ENCODE data around the gene ZNF740. TPM values are rescaled to one million over a fixed set of nuclear protein-coding genes. Genes with fewer than 3 reads are reported as not detected.
A peak's percentile ranks its signal among the peaks of the same experiment; 100 is the strongest.

The ZNF740 gene
- total and polyA plus RNA-seq, 2 donors (not counting 1 experiment from before 2014, with no cell fraction given), result 35.9 to 117 TPM

DNA sequence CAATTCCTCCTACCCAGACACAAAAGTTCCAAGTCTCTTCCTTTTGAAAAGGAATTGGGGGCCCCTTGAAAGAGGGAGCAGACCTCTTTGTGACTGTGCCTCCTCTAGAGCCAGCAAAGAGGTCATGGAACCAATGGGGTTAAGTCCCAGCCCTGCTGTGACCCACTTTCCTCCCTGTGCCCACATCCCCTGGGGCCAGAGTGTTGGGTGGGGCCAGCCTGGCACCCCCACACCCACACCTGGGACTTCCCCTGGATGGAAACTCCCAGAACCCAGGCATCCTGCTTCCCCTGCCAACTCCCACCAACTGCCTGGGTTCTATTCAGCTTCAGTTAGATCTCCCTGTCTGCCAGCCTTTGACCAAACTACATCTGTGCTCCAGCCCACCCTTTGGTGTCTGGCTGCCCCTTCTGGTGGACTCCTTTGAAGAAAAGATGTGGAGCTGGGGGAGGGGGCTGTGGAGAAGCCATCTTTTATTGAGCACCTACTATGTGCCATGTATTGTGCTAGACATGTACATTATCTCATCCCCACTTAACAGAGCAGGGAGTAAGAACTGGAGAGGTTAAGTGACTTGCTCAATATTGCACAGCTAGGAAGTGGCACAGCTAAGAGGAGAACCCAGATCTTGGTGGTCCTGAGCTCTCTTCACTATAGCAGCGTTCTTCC, 56.1 kb downstream of the ZNF740 start:
- intact Hi-C loops (cut with micrococcal nuclease), result no loop called here
- Mint-ChIP-seq H3K4me3 (peak overlapping the region; percentile 16), H3K9me3 (ENCODE audit: insufficient read depth) (no peaks in the 10 kb centered on the region), H3K4me1 (peaks cover 53% of the 10 kb centered on the region), H3K27ac (no peak overlapping the region), H3K27me3 (peaks cover 9% of the 10 kb centered on the region)
- no peaks in the 10 kb centered on the region for H4K20me1 ChIP-seq (ENCODE audit: control insufficient read depth, insufficient read depth, low read length, poor library complexity, severe bottlenecking)
- H3K27me3 ChIP-seq (replicated peaks in 1 of 4; ENCODE audit: control extremely low read depth in 1 of 4, control insufficient read depth in 3 of 4, insufficient read depth in 4 of 4, low read length in 3 of 4), result peaks cover 0 to 11% (median 2%) of the 10 kb centered on the region in 4 experiments
- H2AFZ ChIP-seq (ENCODE audit: insufficient read depth, low read depth, low read length, poor library complexity, severe bottlenecking), result no peak overlapping the region
- ChIA-PET POLR2A (interaction anchor here (1.0 kb wide), 1 partner anchor 17 kb away, joined by 4 read pairs; no protein-coding TSS in a partner anchor), CTCF (interaction anchor here (1.0 to 3.0 kb wide), 4 partner anchors 15 to 31 kb away, joined by 3 to 16 read pairs (median 6); partner anchors contain the start of gene ESPL1)
- no peaks in the 10 kb centered on the region for H3K36me3 ChIP-seq (replicated peaks in 1 of 2; ENCODE audit: control extremely low read depth in 1 of 2, control insufficient read depth in 1 of 2, extremely low read depth in 1 of 2, insufficient read depth in 2 of 2, low read length in 1 of 2)
- peaks cover 0 to 3% (median 0%) of the 10 kb centered on the region in 3 donors for H3K9me3 ChIP-seq (ENCODE audit: control extremely low read depth in 1 of 3, control insufficient read depth in 2 of 3, insufficient read depth in 1 of 3, low read length in 2 of 3)
- H3K79me2 ChIP-seq (ENCODE audit: control insufficient read depth, insufficient read depth, low read length), result no peaks in the 10 kb centered on the region
- no peak for ATAC-seq (ENCODE audit: low read depth)
- no peak overlapping the region for H3K9ac ChIP-seq (ENCODE audit: low read length)
- peak; percentile 60 for DNase-seq
- no peak overlapping the region for H3K4me3 ChIP-seq (ENCODE audit: control extremely low read depth in 1 of 5, extremely low read depth in 1 of 5, insufficient read depth in 1 of 5, low read depth in 2 of 5, low read length in 4 of 5)
- peaks cover 39 to 55% of the 10 kb centered on the region in 2 donors for H3K4me1 ChIP-seq (ENCODE audit: control insufficient read depth in 2 of 2, insufficient read depth in 2 of 2, low read length in 2 of 2)
- H3K27ac ChIP-seq (ENCODE audit: low read length in 2 of 2), result no peak overlapping the region
- no CpG with 5 or more reads among the region's 1 CpG for WGBS (ENCODE audit: insufficient coverage)
- peak overlapping the region; percentile 51 for H3K4me2 ChIP-seq (replicated peaks; ENCODE audit: low read depth, low read length, poor library complexity, severe bottlenecking)
- TF ChIP-seq, protein P1, sequence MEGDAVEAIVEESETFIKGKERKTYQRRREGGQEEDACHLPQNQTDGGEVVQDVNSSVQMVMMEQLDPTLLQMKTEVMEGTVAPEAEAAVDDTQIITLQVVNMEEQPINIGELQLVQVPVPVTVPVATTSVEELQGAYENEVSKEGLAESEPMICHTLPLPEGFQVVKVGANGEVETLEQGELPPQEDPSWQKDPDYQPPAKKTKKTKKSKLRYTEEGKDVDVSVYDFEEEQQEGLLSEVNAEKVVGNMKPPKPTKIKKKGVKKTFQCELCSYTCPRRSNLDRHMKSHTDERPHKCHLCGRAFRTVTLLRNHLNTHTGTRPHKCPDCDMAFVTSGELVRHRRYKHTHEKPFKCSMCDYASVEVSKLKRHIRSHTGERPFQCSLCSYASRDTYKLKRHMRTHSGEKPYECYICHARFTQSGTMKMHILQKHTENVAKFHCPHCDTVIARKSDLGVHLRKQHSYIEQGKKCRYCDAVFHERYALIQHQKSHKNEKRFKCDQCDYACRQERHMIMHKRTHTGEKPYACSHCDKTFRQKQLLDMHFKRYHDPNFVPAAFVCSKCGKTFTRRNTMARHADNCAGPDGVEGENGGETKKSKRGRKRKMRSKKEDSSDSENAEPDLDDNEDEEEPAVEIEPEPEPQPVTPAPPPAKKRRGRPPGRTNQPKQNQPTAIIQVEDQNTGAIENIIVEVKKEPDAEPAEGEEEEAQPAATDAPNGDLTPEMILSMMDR (IDR thresholded peaks at IDR 0.05), result no peak
- TF ChIP-seq EZH2 (IDR thresholded peaks at IDR 0.05; ENCODE audit: borderline replicate concordance, insufficient read depth, low read depth, low read length, poor library complexity, severe bottlenecking), result no peak

DNA sequence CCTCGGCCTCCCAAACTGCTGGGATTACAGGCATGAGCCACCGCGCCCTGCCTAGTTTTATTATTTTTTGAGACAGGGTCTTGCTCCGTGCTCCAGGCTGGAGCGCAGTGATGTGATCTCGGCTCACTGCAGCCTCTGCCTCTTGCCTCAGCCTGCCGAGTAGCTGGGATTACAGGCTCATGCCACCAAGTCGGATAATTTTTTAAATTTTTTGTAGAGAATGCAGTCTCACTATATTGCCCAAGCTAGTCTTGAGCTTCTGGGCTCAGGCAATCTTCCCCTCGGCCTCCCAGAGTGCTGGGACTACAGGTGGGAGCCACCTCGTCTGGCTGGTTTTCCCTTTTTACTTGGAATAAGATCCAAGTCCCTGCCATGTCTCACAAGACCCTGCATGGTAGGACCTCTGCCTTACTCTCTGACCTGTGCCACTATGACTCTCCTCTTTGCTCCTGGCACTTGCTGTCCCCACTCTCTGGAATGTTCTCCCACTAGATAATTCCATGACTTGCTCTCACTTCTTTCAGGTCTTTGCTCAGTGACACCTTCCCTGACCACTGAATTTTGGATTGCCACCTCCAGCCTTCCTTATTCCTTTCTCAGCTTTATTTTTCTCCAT, 59.2 kb downstream of the ZNF740 start:
- no peak overlapping the region for H3K9ac ChIP-seq (ENCODE audit: low read length)
- no peak for DNase-seq
- Mint-ChIP-seq H3K4me1 (peaks cover 40% of the 10 kb centered on the region), H3K27ac (no peak overlapping the region), H3K9me3 (ENCODE audit: insufficient read depth) (no peaks in the 10 kb centered on the region), H3K4me3 (no peak overlapping the region), H3K27me3 (peaks cover 8% of the 10 kb centered on the region)
- intact Hi-C loops (cut with micrococcal nuclease), result no loop called here
- CTCF ChIA-PET, result interaction anchor here (0.6 to 1.3 kb wide), 3 partner anchors 27 to 211 kb away, joined by 3 read pairs; no protein-coding TSS in a partner anchor
- no peaks in the 10 kb centered on the region for H3K36me3 ChIP-seq (replicated peaks in 1 of 2; ENCODE audit: control extremely low read depth in 1 of 2, control insufficient read depth in 1 of 2, extremely low read depth in 1 of 2, insufficient read depth in 2 of 2, low read length in 1 of 2)
- H3K4me1 ChIP-seq (ENCODE audit: control insufficient read depth in 2 of 2, insufficient read depth in 2 of 2, low read length in 2 of 2), result peaks cover 26 to 34% of the 10 kb centered on the region in 2 donors
- ATAC-seq (ENCODE audit: low read depth), result no peak
- H3K27me3 ChIP-seq (replicated peaks in 1 of 4; ENCODE audit: control extremely low read depth in 1 of 4, control insufficient read depth in 3 of 4, insufficient read depth in 4 of 4, low read length in 3 of 4), result peaks cover 0 to 4% (median 0%) of the 10 kb centered on the region in 4 experiments
- no peaks in the 10 kb centered on the region for H4K20me1 ChIP-seq (ENCODE audit: control insufficient read depth, insufficient read depth, low read length, poor library complexity, severe bottlenecking)
- 96% methylated on average over 10 of the region's 10 CpGs for WGBS (ENCODE audit: insufficient coverage)
- peaks cover 0 to 3% (median 0%) of the 10 kb centered on the region in 3 donors for H3K9me3 ChIP-seq (ENCODE audit: control extremely low read depth in 1 of 3, control insufficient read depth in 2 of 3, insufficient read depth in 1 of 3, low read length in 2 of 3)
- no peak overlapping the region for H3K4me2 ChIP-seq (replicated peaks; ENCODE audit: low read depth, low read length, poor library complexity, severe bottlenecking)
- no peak overlapping the region for H3K4me3 ChIP-seq (ENCODE audit: control extremely low read depth in 1 of 5, extremely low read depth in 1 of 5, insufficient read depth in 1 of 5, low read depth in 2 of 5, low read length in 4 of 5)
- no peaks in the 10 kb centered on the region for H3K79me2 ChIP-seq (ENCODE audit: control insufficient read depth, insufficient read depth, low read length)
- no peak for TF ChIP-seq EZH2 (IDR thresholded peaks at IDR 0.05; ENCODE audit: borderline replicate concordance, insufficient read depth, low read depth, low read length, poor library complexity, severe bottlenecking)
- TF ChIP-seq, protein P1 (IDR thresholded peaks at IDR 0.05), result no peak
- no peak overlapping the region for H2AFZ ChIP-seq (ENCODE audit: insufficient read depth, low read depth, low read length, poor library complexity, severe bottlenecking)
- POLR2A ChIA-PET, result interaction anchor here (0.7 kb wide), 1 partner anchor 16 kb away, joined by 6 read pairs; no protein-coding TSS in a partner anchor
- H3K27ac ChIP-seq (ENCODE audit: low read length in 2 of 2), result no peak overlapping the region

All from B cell (primary cell).